GM18511 (cell line): Measurements from ENCODE around the gene CDCA3.
A peak's percentile ranks its signal among the peaks of the same experiment; 100 is the strongest.
"Not testable (repeated sequence)": the region's sequence is repeated elsewhere in the genome, so short reads cannot be mapped to it uniquely, and the experiment has no call there.

Source experiments
- ATAC-seq: cut with Tn5 transposase; IDR thresholded peaks from one replicate; pipeline ENCODE4 v1.9.1; 2021; ENCODE audit warnings: mild to moderate bottlenecking, moderate library complexity; ENCODE audit not compliant: unreplicated experiment

The CDCA3 gene

DNA sequence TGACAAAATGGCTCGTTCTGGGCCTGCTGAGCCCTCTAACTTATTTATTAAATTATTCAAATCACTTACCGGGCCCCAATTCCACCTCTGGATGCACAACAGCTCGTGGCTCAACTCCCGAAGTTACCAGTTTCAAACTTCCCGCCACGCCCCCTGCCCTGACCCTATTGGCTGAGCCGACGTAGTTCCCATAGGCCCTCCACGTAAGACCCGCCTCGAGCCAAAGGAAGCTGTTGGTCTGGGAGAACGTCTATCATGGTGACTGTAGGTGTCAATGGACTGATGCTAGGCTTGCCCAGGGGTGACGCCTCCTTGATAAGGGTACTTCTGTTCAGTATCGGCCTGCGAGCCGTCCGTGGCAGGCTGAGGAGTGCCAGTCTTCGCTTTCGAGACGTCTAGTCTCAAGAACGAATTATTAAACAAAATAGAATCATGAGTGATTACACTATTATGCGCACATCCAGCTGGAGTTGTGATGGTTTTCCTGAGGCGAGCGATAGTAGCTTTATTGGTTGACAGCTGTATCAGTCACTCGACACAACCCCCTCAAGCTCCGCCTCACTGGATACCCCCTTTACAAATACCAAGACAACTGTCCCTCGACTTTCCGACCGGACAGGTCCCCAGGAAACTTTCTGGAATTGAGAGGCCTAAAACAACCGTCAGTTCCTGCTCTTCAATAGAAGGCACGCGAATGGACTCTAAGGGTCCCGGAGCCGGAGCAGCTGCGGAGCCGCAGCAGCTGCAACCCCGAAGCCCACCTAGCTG lies at the start of gene CDCA3:
Gene CDCA3 (minus strand): TSS at position 134 of the 768 bp plus-strand sequence. CDS start 334 bp downstream, outside the sequence.
- ATAC-seq = peak; percentile 62

DNA sequence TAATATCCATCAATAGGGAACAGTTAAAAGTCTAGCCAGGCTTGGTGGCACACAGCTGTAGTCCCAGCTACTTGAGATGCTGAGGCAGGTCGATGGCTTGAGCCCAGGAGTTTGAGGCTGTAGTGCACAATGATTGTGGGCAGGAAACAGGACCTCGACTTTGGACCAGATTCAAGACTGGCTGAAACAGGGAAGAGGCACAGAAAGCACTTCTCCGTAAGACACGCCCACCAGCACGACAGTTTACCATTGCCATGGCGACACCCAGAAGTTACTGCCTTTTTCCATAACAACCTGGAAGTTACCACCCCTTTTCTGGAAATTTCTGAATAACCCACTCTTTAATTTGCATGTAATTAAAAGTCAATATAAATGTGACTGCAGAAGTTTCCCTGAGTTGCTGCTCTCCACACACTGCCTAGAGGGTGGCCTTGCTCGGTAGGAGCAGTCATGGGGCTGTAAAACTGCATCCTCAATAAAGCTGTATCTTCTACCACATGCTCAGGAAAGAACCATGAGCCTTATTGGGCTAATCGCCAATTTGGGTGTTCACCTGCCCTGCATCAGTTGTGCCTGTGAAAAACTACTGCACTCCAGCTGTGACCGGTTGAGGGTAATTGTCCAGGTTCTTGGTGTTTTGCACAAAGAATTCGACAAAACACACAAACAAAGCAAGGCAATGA lies 48.9 kb upstream of the CDCA3 start:
- ATAC-seq = no peak

DNA sequence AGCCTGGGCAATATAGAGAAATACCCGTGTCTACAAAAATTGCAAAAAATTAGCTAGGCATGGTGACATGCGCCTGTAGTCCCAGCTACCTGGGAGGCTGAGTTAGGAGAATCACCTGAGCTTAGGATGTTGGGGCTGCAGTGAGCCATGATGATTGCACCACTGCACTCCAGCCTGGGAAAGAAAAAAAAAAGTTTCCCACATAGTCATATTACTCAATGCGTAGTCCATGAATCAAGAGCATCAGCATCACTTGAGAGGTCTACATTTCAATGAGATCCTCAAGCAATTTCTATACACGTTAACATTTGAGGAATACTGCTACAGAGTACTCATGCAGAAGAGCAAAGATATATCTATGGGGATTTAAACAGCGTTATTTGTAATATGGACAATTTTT lies 48.3 kb upstream of the CDCA3 start:
- no peak for ATAC-seq

DNA sequence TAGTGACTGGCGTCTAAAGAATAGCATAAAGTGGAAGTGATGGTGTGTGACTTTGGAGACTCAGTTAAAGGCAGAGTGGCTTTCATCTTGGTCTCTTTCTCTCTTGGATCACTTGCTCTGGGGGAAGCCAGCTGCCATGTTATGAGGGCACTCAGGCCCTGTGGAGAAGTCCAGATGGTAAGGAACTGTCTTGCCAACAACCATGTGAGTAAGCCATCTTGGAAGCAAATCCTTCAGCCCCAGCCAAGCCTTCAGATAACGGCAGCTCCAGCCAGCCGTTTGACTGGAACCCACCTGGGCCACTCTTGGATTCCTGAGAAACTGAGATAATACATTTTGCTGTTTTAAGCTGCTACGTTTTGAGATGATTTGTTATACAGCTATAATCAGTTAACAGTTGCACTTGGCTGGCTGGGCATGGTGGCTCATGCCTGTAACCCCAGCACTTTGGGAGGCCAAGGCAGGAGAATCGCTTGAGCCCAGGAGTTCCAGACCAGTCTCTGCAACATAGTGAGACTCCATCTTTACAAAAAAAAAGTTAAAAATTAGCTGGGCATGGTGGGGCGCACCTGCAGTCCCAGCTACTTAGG lies 45.9 kb upstream of the CDCA3 start:
- ATAC-seq = no peak

DNA sequence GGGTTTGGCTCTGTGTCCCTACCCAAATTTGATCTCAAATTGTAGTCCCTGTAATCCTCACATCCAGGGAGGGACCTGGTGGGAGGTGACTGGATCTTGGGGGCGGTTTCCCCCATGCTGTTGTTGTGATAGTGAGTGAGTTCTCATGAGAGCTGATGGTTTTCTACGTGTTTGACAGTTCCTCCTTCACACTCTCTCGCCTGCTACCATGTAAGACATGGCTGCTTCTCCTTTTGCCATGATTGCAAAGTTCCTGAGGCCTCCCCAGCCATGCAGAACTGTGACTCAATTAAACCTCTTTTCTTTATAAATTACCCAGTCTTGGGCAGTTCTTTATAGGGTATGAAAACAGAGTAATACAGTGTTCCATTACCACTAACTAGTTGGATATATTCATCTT lies 43.2 kb upstream of the CDCA3 start:
- no peak for ATAC-seq

DNA sequence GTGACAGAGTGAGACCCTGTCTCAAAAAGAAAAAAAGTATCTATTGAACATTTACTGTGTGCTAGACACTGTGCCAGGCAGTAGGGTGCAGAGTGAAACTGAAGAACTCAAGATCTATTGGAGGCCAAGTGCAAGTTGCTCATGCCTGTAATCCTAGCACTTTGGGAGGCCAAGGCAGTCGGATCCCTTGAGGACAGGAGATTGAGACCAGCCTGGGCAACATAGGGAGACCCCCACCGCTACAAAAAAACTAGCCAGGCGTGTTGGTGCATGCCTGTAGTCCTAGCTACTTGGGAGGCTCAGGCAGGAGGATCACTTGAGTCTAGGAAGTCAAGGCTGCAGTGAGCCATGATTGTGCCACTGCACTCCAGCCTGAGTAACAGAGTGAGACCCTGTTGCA lies 41.6 kb upstream of the CDCA3 start:
- ATAC-seq = not testable (repeated sequence)

DNA sequence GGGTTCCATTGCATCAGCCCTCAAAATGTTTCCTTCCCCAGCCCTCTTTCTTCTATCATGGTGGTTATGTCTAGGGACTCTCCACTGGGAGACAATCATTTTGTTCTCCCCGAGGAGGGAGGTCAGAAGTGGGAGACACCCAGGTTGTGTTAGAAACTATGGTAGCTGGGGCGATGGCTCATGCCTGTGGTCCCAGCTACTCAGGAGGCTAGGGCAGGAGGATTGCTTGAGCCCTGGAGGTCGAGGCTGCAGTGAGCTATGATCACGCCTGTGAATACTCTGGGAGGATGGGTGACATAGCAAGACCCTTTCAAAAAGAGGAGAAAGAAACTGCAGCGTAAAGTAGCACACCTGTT lies 40.5 kb upstream of the CDCA3 start:
- ATAC-seq = peak; percentile 15

DNA sequence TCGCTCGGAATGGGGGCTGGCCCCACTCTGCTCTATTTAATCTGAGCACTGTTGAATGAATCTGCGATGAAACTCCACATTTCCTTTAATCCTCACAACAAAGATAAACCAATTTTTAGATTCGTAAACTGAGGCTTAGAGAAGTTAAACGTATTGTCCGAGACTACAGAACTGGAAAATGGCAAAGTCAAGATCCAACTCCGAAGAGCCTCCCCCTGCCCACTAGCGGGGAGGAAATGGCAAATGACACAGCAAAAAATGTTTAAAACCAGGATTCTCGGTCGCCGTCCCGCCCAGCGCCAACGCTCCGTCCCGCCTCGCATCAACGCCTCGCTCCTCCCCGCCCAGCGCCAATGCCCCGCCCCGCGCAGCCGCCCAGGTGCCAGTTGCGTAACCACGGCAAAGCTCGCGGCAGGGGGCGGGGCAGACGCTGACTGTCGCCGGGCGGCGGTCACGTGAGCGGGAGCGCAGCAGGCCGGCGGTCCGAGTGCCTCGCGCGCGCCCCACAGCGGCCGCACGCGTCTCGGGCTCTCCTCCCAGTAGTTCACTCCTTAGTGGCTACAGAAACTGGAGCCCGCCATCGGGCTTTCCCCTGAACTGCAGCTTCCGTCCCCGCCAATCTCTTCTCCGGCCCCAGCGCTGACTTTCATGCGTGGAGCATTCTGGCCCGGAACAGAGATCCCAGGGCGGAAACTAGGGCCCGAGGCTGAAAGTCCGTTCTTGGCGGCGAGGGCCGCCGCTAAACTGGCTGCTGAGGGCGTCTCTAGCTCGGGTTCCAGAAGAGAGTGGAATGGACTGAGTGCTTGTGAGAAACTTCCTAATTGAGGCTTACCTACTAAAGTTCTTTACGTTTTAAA lies 39.9 kb upstream of the CDCA3 start:
- peak; percentile 94 for ATAC-seq

DNA sequence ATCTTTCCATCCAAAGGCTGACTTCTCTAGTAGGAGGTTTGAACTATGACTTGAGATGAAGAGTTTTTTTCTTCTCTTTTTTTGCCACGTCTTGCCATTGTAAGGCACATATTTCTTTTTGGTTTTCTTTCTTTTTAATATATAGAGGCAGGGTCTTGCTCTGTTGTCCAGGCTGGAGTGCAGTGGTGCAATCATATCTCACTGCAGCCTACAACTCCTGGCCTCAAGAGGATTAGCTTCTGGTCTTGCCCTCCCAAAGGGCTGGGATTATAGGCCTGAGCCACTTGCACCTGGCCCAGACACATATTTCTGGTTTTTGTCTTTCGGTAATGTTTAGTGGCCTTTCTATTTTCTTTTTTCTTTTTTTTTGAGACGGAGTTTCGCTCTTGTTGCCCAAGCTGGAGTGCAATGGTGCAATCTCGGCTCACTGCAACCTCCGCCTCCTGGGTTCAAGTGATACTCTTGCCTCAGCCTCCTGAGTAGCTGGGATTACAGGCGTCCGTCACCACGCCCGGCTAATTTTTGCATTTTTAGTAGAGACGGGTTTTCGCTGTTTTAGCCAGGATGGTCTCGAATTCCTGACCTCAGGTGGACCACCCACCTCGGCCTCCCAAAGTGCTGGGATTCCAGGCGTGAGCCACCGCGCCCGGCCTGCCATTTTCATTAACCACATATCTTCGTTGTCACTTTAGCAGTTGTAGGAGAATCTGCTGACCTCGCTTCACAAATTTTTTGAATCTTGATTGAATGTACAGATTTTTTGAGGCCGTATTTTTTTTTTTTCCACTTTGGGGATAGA lies 38.9 kb upstream of the CDCA3 start:
- not testable (repeated sequence) for ATAC-seq

DNA sequence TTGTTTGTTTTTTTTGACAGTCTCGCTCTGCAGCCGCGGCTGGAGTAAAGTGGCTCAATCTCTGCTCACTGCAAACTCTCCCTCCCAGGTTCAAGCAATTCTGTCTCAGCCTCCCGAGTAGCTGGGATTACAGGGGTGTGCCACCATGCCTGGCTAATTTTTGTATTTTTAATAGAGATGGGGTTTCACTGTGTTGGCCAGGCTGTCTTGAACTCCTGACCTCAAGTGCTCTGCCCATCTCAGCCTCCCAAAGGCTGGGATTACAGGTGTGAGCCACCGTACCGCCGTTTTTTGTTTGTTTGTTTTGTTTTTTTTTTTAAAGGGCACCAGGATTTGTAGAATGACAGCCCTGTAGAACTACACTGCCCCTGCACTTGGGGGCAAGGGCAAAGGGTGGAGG lies 37.7 kb upstream of the CDCA3 start:
- not testable (repeated sequence) for ATAC-seq

DNA sequence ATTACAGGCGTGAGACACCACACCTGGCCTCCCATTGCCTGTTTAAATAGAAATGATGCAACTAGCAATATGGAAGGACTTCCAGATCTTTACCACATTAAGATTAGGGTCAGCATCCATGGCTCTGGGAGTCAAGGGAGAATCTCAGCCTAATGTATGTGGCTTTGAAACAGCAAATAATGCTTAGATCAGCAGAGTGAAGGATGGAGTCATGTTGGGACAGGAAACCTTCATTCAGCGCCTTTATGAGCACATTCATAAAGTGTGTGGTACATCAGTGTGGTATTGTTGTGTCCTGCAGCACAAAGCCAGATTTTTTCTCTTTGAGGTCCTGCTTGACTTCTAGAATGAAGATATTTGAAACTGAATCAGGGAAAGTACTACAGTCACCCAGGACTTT lies 37.3 kb upstream of the CDCA3 start:
- no peak for ATAC-seq

DNA sequence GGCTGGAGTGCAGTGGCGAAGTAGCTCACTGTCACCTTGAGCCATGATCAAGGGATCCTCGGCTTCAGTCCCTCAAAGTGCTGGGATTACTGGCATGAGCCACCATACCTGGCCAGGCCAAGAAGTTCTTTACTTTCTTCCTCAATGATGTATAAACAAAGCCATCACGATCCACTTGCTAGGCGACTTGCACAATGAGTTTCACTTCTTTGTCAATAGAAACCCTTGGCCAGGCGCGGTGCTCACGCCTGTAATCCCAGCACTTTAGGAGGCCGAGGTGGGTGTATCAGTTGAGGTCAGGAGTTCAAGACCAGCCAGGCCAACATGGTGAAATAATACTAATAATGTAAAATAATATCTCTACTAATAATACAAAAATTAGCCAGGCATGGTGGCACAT lies 36.4 kb upstream of the CDCA3 start:
- ATAC-seq = no peak

DNA sequence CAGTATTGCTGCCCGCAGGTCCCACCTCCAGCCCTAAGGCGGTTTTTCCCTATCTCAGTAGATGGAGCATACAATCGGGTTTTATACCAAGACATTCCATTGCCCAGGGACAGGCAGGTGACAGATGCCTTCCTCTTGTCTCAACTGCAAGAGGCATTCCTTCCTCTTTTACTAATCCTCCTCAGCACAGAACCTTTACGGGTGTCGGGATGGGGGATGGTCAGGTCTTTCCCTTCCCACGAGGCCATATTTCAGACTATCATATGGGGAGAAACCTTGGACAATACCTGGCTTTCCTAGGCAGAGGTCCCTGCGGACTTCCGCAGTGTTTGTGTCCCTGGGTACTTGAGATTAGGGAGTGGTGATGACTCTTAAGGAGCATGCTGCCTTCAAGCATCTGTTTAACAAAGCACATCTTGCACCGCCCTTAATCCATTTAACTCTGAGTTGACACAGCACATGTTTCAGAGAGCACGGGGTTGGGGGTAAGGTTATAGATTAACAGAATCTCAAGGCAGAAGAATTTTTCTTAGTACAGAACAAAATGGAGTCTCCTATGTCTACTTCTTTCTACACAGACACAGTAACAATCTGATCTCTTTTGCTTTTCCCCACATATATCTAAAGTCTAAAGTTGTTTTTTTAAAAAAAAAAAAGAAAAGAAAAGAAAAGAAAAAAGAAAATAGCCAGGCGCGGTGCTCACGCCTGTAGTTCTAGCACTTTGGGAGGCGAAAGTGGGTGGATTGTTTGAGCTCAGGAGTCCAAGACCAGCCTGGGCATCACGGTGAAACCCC lies 35.3 kb upstream of the CDCA3 start:
- not testable (repeated sequence) for ATAC-seq

DNA sequence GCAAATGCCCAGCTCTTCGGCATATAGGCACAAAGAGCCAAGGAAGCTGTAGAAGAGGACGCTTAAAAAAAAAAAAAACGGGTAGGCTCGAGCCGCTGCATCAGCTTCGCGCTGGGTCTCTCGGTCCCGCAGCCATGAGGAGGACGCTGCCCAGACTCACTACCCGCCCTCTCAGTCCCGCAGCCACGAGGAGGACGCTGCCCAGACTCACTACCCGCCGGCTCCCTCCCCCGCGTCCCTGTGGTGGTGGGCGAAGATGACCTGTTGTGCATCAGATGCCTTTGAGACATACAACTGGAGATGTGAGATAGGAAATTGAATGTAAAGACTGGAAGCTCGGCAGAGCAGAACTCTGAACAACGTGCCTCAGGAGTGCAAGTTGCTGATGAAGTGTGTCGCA lies 33.5 kb upstream of the CDCA3 start:
- ATAC-seq = no peak

DNA sequence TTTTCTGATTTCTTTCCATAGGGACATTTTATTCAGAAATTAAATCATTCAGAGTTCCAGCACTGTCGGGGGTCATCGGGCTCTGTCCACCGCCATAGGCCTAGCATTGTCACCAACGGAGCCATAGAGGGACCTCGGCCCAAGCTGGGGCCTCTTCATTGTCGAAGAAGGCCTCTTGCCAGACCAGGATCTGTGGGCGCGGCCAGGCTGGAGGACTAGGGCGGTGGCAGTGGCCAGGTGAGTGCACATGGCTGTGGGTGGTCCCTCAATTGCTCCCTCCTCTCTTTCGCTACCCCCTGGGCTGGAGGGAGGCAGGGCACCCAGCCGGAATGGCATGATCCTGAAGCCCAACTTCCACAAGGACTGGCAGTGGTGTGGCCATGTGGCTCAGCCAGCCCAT lies 32.6 kb upstream of the CDCA3 start:
- ATAC-seq = no peak

DNA sequence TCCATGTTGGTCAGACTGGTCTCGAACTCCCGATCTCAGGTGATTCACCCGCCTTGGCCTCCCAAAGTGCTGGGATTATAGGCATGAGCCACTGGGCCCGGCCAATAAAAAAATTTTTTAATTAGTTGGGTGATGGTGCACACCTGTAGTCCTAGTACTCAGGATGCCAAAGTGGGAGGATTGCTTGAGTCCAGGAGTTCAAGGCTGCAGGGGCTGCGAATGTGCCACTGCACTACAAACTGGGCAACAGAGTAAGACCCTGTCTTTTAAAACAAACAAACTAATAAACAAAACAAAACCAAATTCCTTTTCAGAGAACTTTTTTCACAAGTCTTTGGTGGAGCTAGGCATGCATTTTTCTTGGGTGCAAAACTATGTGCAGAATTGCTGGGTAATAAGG lies 32.2 kb upstream of the CDCA3 start:
- no peak for ATAC-seq

DNA sequence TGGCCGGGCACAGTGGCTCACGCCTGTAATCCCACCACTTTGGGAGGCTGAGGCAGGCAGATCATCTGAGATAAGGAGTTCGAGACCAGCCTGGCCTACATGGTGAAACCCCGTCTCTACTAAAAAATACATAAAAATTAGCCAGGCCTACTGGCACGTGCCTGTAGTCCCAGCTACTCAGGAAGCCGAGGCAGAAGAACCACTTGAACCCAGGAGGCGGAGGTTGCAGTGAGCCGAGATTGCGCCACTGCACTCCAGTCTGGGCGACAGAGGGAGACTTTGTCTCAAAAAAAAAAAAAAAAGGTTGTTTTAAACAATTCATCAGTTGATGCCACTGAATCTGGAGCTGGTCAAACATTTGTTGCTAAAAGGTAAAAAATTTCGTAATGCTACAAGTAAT lies 28.7 kb upstream of the CDCA3 start:
- not testable (repeated sequence) for ATAC-seq

DNA sequence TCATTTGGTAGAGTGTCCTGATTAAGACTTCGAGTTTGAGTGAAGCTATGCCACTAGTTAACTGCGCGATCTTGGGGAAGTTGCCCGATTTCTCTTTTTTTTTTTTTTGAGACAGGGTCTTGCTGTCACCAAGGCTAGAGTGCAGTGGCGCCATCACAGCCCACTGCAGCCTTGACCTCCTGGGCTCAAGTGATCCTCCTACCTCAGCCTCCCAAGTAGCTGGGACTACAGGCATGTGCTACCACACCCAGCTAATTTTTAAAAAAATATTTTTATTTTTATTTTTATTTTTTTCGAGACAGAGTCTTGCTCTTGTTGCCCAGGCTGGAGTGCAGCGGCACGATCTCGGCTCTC lies 22.9 kb upstream of the CDCA3 start:
- not testable (repeated sequence) for ATAC-seq

DNA sequence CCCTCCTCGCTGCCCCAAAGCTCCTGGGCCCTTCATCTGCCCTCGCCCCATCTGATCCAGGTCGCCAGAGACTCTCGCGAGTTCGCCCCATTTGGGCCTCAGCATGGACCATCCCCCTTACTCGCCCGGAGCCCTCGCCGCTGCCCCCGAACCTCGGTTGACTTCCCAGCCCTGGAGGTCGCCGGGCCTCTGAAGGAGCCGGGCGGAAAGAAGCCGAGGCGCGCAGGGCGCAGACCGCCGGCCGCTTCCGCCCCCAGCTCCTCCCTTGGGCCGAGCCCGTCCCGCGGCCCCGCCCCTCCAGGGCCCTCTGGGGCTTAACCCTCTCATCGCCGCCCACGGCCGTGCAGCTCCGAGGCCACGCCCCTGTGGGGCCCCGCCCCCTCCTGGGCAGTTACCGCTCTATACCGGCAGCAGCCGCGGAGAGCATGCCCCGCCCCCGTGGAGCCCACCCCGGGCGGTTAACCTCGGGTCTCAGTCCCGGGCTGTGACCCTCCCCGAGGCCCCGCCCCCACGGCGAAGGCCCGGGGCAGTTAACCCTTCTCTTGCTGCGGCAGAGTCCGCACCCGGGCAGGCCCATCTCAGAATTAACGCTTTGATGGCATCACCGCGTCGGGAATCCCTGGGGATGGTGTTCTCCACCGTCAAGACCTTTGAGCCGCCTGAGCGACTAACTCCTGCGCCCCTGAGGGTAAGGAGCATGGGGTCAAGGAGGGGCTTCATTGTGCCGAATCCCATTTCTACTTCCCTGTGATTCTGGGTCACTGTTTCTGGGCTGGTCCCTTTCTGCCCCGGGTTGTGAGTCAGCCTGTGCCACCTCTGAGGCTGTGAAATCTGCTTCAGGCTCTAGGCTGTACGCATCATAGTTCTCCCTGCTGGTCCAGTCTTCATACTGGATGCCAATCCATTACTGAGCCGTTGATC lies 22.3 kb upstream of the CDCA3 start, which contains the start of gene SPSB2:
Gene SPSB2 (minus strand): TSS at position 210 of the 921 bp plus-strand sequence. CDS start 402 bp downstream, outside the sequence.
- peak; percentile 77 for ATAC-seq
